Neural progenitor cell (in vitro differentiated cells): ENCODE measurements around the gene MMP25.

Experiments used
- CTCF ChIP-seq: fragments of 200-600 bp; sonication (generic); IDR thresholded peaks from 2 replicates; pipeline ENCODE4 v1.5.1; 2017; ENCODE audit warnings: antibody characterized with exemption, mild to moderate bottlenecking
- EZH2 ChIP-seq: fragments of 200-600 bp; sonication (generic); IDR thresholded peaks from 2 replicates; pipeline ENCODE4 v1.6.1; 2017; ENCODE audit warnings: antibody characterized with exemption, mild to moderate bottlenecking, moderate library complexity
- EZH2phosphoT487 ChIP-seq: fragments of 200-600 bp; sonication (generic); IDR thresholded peaks from 2 replicates; pipeline ENCODE4 v1.6.1; 2017; ENCODE audit warnings: antibody characterized with exemption

GRCh38 chr16:3026003-3026378 is 20.4 kb upstream of the MMP25 start:
- TF ChIP-seq EZH2 (no peak), CTCF (no peak), EZH2phosphoT487 (no peak)
